HG03108 (cell line): ENCODE measurements around the gene SLC35A1.
A peak's percentile ranks its signal among the peaks of the same experiment; 100 is the strongest.
"Not testable (repeated sequence)": the region's sequence is repeated elsewhere in the genome, so short reads cannot be mapped to it uniquely, and the experiment has no call there.

Source experiments
- ATAC-seq: cut with Tn5 transposase; IDR thresholded peaks from one replicate; pipeline ENCODE4 v1.9.1; 2021; ENCODE audit warnings: moderate library complexity; ENCODE audit not compliant: unreplicated experiment

Gene SLC35A1

GRCh38 chr6:87472525-87473418, at the start of gene SLC35A1:
SLC35A1 (plus strand) TSS chr6:87472974; CDS start chr6:87473004, 30 bp downstream.
- peak; percentile 95 for ATAC-seq

GRCh38 chr6:87426789-87427188, 46.0 kb upstream of the SLC35A1 start:
- ATAC-seq, result no peak

- ATAC-seq, result no peak
These were observed 42.3 kb upstream of the SLC35A1 start for GRCh38 chr6:87430499-87430898.

- no peak for ATAC-seq
These were observed 41.5 kb upstream of the SLC35A1 start for GRCh38 chr6:87431263-87431662.

- no peak for ATAC-seq
These were observed 36.3 kb upstream of the SLC35A1 start for GRCh38 chr6:87436435-87436834.

- ATAC-seq, result no peak
These were observed 31.1 kb upstream of the SLC35A1 start for GRCh38 chr6:87441711-87442110.

- no peak for ATAC-seq
These were observed 28.4 kb upstream of the SLC35A1 start for GRCh38 chr6:87444362-87444761.

- no peak for ATAC-seq
These were observed 7.7 kb upstream of the SLC35A1 start for GRCh38 chr6:87465051-87465450.

- peak; percentile 54 for ATAC-seq
These were observed 687 bp downstream of the SLC35A1 start for GRCh38 chr6:87473419-87473903.

- ATAC-seq, result no peak
These were observed 9.2 kb downstream of the SLC35A1 start for GRCh38 chr6:87481931-87482330.

GRCh38 chr6:87482366-87482765, 9.6 kb downstream of the SLC35A1 start:
- no peak for ATAC-seq

- ATAC-seq, result no peak
These were observed 11.2 kb downstream of the SLC35A1 start for GRCh38 chr6:87483929-87484328.

GRCh38 chr6:87484491-87484890, 11.7 kb downstream of the SLC35A1 start:
- no peak for ATAC-seq

- no peak for ATAC-seq
These were observed 14.8 kb downstream of the SLC35A1 start for GRCh38 chr6:87487555-87487954.

GRCh38 chr6:87489326-87489725, 16.6 kb downstream of the SLC35A1 start:
- not testable (repeated sequence) for ATAC-seq

GRCh38 chr6:87494761-87495422, 22.1 kb downstream of the SLC35A1 start:
- peak; percentile 91 for ATAC-seq

- ATAC-seq, result no peak
These were observed 25.3 kb downstream of the SLC35A1 start for GRCh38 chr6:87498048-87498447.

GRCh38 chr6:87501809-87502572, 29.2 kb downstream of the SLC35A1 start:
- ATAC-seq, result no peak

- no peak for ATAC-seq
These were observed 31.7 kb downstream of the SLC35A1 start for GRCh38 chr6:87504441-87504840.

- no peak for ATAC-seq
These were observed 42.1 kb downstream of the SLC35A1 start for GRCh38 chr6:87514831-87515230.

GRCh38 chr6:87518453-87518852, 45.7 kb downstream of the SLC35A1 start:
- ATAC-seq, result no peak
